ENCODE data around the gene GLRX5.
A peak's percentile ranks its signal among the peaks of the same experiment; 100 is the strongest.
"Not testable (repeated sequence)": the region's sequence is repeated elsewhere in the genome, so short reads cannot be mapped to it uniquely, and the experiment has no call there.

GLRX5 gene

DNA sequence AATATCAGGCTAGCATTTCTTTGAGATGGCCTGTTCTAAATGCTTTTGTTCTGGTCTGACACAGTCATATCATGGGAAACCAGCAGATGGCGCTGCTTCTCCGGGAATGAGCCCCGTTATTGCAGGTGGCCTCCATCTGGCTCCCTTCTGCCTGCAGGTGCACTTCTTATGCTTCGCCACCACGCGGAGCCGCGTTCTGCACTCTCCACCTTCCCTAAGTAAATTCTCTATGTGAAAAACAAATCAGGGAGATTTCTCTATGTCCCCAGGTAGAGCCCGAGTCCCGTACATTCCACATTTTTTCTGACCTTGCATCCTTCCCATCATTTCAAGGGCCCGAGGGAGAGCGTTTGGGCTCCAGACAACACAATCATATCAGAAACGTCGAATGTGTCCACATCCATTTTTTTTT, 26.2 kb downstream of the GLRX5 start:
- DNase-seq: peak; percentile 88

DNA sequence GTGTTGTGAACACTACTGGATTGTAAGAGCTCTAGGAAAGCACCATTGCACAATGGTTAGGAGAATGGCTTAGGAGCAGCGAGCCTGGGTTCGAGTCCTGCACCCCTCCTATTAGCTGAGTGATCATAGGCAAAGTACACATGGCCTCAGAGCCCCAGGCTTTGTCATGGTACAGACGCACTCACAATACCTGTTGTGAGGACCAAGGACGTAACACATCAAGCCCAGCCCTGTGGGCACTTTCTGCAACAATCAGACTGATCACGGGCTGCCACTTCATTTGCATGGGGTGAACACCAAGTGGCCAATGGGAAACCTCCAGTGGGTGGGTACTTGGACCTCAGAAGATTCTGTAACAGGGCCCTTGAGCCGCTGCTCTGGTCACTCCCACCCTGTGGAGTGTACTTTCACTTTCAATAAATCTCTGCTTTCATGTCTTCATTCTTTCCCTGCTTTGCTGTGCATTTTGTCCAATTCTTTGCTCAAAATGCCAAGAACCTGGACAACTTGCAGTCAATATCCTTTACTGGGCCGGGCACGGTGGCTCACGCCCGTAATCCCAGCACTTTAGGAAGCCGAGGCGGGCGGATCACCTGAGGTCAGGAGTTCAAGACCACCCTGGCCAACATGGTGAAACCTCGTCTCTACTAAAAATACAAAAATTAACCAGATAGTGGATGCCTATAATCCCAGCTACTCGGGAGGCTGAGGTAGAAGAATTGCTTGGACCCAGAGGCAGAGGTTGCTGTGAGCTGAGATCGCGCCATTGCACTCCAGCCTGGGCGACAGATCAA, 28.2 kb downstream of the GLRX5 start:
- DNase-seq: no peak

DNA sequence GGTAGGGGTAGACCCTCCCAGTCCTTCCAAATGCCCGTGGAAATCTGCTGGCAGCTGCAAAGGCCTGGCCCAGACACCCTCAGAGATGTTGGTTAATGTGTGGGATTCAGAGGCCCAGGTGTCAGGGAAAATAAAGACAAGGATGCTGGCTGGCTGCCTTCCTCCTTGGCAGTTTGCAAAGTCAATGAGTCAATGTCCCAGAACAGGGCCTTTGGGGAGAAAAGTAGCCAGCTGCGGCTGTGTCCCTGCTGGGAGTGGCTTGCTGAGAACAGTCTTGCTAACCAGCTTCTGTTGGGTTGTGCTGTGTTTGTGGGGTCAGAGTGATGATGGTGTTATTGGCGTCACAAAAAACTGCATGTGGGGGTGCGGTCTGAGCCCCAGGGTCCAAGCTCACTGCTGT, 29.2 kb downstream of the GLRX5 start:
- no peak for DNase-seq

DNA sequence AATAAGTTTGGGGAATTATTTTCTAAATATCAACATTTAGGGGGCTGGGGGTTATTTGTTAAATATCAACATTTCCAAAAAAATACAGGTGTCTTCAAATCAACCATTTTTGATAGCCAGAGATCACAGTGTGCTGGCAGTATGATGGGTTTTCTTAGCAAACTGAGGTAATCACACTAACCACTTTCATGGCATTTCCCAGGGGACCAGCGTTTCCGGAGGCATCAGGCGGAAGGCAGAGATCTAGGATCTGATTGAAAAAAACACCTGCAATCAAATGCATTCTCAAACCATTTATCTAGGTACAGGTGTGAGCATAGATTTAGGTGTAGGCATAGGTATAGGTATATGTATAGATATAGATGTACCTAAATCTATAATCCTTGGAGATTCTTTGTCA, 34.6 kb downstream of the GLRX5 start:
- no peak for DNase-seq

DNA sequence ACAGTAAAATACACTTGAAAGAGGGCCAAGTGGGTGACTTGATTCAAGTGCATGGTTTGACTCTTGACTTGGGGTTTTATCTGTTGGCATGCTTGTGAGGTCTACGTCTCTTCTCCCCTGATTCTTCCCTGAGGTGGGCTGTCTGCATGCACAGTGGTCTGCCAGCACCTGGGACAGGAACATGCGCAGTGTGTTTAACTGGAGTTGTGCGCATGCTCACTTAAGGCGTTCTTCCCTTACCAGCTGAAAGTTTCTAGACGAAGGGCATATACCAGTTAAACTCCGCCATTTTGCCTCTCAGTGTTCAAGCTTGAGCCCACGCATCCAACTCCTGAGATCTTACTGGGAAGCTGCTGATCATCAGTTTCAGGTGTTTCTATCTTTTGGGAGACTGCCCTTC, 38.5 kb downstream of the GLRX5 start:
- DNase-seq: no peak

DNA sequence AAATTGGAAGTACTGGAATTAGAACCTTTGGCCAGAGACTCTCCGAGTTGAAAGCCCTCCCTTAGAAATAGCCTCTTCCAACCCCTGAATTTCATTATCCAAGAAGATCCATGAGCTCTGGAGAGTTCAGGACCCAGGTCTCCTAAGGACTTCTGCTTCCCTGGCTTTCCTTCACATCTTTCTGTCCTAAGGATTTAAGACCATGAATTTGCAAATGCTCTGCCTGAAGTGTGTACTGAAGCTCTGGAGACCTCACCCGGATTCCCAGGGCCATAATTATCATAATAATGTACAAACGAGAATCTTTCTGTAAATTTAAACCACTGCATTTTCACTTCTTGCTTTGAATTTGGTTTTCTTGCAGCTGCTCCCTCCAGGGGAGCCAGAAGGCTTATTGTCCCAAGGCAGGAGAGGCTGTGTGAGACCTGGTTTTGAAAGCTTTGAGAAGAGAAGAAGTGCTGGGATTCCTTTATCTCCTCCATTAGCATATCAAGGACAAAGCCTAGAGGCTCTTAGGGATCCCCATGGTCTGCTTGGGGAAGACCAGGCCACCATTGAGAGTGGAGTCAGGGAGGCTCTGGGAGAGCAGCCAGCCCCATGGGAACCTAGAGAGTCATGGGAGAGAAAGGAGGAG, 41.1 kb downstream of the GLRX5 start:
- DNase-seq: no peak

DNA sequence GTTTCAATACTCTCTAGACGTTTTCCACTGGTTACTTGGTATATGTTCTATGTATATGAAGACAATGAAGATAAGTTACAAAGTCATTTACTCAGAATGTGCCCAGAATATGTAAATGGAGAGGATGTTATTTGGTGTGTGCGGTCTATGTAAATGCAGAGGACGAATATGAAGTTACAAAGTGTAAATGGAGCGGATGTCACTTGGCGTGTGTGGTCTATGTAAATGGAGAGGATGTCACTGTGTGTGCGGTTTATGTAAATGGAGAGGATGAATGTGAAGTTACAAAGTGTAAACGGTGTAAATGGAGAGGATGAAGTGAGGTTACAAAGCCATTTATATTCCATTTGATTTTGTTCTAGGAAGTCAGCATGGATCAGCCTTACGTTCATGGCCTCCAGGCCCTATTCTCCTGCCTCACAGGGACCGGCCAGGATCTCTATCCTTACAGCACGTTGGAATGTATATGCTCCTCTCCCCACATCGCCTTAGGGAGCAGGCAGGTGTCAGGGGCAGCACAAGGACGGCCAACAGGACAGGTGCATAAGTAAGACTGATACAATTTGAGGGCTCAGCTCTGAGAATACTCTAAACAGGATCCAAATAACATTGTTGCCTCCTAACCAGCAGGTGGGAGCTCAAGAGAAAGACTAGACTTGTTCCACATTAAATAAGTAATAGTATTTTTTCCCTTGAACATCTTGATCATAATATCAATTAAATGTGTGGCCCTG, 42.4 kb downstream of the GLRX5 start:
- no peak for DNase-seq

DNA sequence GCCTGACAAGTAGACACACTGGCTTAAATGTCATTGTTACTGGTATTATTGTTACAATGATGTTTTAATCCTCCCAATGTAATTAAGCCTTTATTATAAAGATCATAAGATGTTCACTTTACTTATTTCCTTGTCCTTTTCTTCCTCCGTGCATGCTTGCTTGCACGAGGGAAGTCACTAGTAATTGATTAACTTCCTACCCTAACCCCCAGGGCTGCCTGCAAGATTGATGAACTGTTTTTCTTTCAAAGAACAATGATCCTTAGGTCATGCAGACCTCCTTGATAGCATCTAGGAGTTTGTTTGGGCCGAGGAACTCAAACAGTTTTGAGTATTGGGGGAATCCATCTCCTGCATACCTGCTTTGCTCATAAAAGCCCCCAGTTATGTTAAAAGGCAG, 43.0 kb downstream of the GLRX5 start:
- no peak for DNase-seq

DNA sequence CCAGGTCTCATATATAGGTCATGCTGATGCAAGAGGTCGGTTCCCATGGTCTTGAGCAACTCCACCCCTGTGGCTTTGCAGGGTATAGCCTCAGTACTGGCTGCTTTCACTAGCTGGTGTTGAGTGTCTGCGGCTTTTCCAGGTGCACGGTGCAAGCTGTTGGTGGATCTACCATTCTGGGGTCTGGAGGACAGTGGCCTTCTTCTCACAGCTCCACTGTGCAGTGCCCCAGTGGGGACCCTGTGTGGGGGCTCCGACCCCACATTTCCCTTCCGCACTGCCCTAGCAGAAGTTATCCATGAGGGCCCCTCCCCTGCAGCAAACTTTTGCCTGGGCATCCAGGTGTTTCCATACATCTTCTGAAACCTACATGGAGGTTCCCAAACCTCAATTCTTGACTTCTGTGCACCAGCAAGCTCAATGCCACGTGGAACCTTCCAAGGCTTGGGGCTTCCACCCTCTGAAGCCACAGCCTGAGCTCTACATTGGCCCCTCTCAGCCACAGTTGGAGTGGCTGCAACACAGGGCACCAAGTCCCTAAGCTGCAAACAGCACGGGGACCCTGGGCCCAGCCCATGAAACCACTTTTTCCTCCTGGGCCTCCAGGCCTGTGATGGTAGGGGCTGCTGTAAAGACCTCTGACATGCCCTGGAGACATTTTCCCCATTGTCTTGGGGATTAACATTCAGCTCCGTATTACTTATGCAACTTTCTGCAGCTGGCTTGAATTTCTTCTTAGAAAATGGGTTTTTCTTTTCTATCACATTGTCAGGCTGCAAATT, 49.2 kb downstream of the GLRX5 start:
- DNase-seq: not testable (repeated sequence)

DNA sequence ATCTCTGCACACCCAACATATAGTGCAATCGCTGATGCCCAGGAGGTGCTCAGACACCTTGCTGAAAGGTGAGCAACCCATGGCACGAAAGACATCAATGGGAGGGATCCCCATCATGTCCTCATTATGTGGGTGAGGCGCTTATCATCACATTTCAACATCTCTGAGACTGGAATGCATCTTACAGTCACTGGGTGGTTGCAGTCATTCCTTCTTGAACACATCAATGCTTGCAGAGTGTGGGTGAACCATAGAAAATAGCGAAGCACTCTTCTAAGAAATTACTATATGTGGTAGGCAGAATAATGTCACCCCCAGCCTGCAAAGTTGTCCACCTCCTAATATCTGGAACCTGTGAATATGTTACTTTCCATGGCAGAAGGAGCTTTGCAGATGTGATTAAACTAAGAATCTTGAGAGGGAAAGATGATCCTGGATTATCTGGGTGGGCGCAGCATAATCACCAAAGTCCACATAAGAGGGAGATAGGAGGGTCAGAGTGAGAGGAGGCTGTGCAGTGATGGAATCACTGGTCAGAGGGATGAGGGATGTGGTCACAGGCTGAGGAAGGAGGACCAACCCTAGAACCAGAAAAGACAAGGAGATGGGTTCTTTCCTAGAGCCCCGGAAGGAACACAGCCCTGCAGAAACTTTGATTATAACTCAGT, 51.2 kb downstream of the GLRX5 start:
- DNase-seq: no peak

DNA sequence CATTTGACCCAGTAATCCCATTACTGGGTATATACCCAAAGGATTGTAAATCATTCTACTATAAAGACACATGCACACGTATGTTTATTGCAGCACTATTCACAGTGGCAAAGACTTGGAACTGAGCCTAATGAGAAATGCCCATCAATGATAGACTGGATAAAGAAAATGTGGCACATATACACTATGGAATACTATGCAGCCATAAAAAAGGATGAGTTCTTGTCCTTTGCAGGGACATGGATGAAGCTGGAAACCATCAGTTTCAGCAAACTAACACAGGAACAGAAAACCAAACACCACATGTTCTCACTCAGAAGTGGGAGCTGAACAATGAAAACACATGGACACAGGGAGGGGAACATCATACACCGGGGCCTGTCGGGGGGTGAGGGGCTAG, 56.3 kb downstream of the GLRX5 start:
- DNase-seq: not testable (repeated sequence)

Measured in stimulated activated CD4-positive, alpha-beta T cell treated with anti-CD3 and anti-CD28 coated beads, Interleukin-1b, Interleukin-23, amount 100 ng/mL, for 48 hours (primary cell).